Testis (tissue), 2 donors: ENCODE data around the gene EYS.

Source experiments
- POLR2A ChIP-seq: fragments of 450-650 bp; IDR thresholded peaks from one replicate; pipeline ENCODE4 v1.6.1; 2017; ENCODE audit warnings: antibody characterized with exemption, mild to moderate bottlenecking, moderate library complexity
- TF ChIP-seq, protein P1 (sequence below), 3 experiments: fragments of 450-650 bp in 2 of 3; fragments of 200-600 bp in 1 of 3; sonication (generic) in 1 of 3; IDR thresholded peaks; one replicate each; pipeline ENCODE4 v1.5.1; 2016 to 2019; ENCODE audit warnings: antibody characterized with exemption in 3 of 3, mild to moderate bottlenecking in 2 of 3, moderate library complexity in 1 of 3

DNA sequence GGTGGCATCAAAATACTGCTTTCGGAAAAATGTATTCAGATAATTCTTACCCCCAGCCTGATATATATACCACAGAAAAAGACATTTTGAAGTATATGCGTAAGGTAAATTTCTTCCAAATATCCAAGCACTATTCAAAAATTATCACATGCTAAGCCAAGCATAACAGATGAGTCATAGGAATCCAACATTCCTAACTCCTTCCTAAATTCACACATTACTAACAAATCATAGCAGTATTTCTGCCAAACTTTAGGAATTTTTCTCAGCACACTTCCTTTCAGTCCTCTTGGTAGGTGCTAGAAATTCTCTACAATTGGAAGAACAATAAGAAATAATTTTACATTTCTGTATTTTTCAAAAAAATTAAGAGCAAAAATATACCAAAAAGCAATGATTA is 417.5 kb downstream of the EYS start:
- TF ChIP-seq, protein P1, sequence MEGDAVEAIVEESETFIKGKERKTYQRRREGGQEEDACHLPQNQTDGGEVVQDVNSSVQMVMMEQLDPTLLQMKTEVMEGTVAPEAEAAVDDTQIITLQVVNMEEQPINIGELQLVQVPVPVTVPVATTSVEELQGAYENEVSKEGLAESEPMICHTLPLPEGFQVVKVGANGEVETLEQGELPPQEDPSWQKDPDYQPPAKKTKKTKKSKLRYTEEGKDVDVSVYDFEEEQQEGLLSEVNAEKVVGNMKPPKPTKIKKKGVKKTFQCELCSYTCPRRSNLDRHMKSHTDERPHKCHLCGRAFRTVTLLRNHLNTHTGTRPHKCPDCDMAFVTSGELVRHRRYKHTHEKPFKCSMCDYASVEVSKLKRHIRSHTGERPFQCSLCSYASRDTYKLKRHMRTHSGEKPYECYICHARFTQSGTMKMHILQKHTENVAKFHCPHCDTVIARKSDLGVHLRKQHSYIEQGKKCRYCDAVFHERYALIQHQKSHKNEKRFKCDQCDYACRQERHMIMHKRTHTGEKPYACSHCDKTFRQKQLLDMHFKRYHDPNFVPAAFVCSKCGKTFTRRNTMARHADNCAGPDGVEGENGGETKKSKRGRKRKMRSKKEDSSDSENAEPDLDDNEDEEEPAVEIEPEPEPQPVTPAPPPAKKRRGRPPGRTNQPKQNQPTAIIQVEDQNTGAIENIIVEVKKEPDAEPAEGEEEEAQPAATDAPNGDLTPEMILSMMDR (IDR thresholded peaks at IDR 0.05): no peak
- TF ChIP-seq POLR2A: no peak
